OCI-LY1 (cell line): ENCODE measurements around the gene GGN.
"Not testable (repeated sequence)": the region's sequence is repeated elsewhere in the genome, so short reads cannot be mapped to it uniquely, and the experiment has no call there.

Source experiments
- EZH2 ChIP-seq: fragments of 200-600 bp; sonication (generic), shearing (Covaris generic); IDR thresholded peaks from 2 replicates; pipeline ENCODE4 v1.8.0; 2017; ENCODE audit warnings: borderline replicate concordance, mixed run types, mild to moderate bottlenecking, antibody characterized with exemption, low read length, moderate library complexity, mixed read lengths
- TF ChIP-seq, protein P1 (sequence below): fragments of 200-600 bp; sonication (generic), shearing (Covaris generic); IDR thresholded peaks from 2 replicates; pipeline ENCODE4 v1.5.1; 2017; ENCODE audit warnings: mild to moderate bottlenecking, antibody characterized with exemption, low read length, moderate library complexity, mixed read lengths

DNA sequence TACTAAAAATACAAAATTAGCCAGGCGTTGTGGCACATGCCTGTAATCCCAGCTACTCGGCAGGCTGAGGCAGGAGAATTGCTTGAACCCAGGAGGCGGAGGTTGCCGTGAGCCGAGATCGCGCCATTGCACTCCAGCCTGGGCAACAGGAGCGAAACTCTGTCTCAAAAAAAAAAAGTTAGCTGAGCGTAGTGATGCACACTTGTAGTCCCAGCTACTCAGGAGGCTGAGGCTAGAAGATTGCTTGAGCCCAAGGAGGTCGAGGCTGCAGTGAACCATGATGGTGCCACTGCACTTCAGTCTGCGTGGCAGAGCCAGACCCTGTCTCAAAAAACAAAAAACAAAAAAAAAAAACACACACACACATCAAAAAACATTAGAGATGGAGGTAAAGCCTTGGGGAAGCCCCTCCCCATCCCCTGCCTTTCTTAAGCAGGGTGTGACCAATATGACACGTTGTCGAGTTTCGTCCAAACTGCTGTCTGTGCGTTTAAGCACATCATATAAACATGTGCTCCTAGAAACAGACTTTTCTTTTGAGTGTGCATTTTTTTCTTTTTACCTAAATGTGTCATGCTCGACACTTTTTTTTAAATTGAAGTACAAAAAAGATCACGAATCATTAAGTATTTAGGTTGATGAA, 39.3 kb upstream of the GGN start:
- TF ChIP-seq, protein P1, sequence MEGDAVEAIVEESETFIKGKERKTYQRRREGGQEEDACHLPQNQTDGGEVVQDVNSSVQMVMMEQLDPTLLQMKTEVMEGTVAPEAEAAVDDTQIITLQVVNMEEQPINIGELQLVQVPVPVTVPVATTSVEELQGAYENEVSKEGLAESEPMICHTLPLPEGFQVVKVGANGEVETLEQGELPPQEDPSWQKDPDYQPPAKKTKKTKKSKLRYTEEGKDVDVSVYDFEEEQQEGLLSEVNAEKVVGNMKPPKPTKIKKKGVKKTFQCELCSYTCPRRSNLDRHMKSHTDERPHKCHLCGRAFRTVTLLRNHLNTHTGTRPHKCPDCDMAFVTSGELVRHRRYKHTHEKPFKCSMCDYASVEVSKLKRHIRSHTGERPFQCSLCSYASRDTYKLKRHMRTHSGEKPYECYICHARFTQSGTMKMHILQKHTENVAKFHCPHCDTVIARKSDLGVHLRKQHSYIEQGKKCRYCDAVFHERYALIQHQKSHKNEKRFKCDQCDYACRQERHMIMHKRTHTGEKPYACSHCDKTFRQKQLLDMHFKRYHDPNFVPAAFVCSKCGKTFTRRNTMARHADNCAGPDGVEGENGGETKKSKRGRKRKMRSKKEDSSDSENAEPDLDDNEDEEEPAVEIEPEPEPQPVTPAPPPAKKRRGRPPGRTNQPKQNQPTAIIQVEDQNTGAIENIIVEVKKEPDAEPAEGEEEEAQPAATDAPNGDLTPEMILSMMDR = not testable (repeated sequence)
- TF ChIP-seq EZH2 = not testable (repeated sequence)
